Measurements from ENCODE around the gene BICRA. TPM values are rescaled to one million over a fixed set of nuclear protein-coding genes. Genes with fewer than 3 reads are reported as not detected.

Gene BICRA
- total RNA-seq, 1 donor from 2014 or later, result 13.5 TPM

GRCh38 chr19:47697863-47698609, 89.1 kb downstream of the BICRA start:
- DNase-seq (ENCODE audit: low spot score), result peak; percentile 38
- Mint-ChIP-seq H3K36me3 (ENCODE audit: low read depth) (peaks cover 9% of the 10 kb centered on the region), H3K27me3 (ENCODE audit: insufficient read depth) (no peaks in the 10 kb centered on the region), H3K4me3 (no peak overlapping the region), H3K9me3 (no peaks in the 10 kb centered on the region), H3K27ac (peak overlapping the region; percentile 23), H3K4me1 (ENCODE audit: low read depth) (no peaks in the 10 kb centered on the region)
- intact Hi-C loops (cut with micrococcal nuclease), result loop anchor here (1.0 to 2.0 kb wide), 3 partner anchors 87 to 262 kb away; partner anchors contain the start of gene NAPA

- H3K27ac Mint-ChIP-seq, result no peak overlapping the region
- H3K27me3 Mint-ChIP-seq (ENCODE audit: insufficient read depth), result no peaks in the 10 kb centered on the region
- H3K4me3 Mint-ChIP-seq, result no peak overlapping the region
- H3K4me1 Mint-ChIP-seq (ENCODE audit: low read depth), result no peaks in the 10 kb centered on the region
- no peak for DNase-seq (ENCODE audit: low spot score)
- H3K36me3 Mint-ChIP-seq (ENCODE audit: low read depth), result peaks cover 11% of the 10 kb centered on the region
- no peaks in the 10 kb centered on the region for H3K9me3 Mint-ChIP-seq
- intact Hi-C loops (cut with micrococcal nuclease), result loop anchor here (1.0 to 2.0 kb wide), 5 partner anchors 9 to 262 kb away; partner anchors contain the start of gene NAPA
These were observed 89.9 kb downstream of the BICRA start for GRCh38 chr19:47698631-47699359.

- Mint-ChIP-seq H3K27me3 (ENCODE audit: insufficient read depth) (no peaks in the 10 kb centered on the region), H3K9me3 (no peaks in the 10 kb centered on the region), H3K4me1 (ENCODE audit: low read depth) (no peaks in the 10 kb centered on the region), H3K4me3 (no peak overlapping the region), H3K36me3 (ENCODE audit: low read depth) (peaks cover 11% of the 10 kb centered on the region), H3K27ac (no peak overlapping the region)
- intact Hi-C loops (cut with micrococcal nuclease), result loop anchor here (1.0 to 2.0 kb wide), 3 partner anchors 8 to 89 kb away; no protein-coding TSS in a partner anchor
- DNase-seq (ENCODE audit: low spot score), result peak; percentile 24
These were observed 90.5 kb downstream of the BICRA start for GRCh38 chr19:47699360-47699917.

- no peak overlapping the region for H3K27ac Mint-ChIP-seq
- intact Hi-C loops (cut with micrococcal nuclease), result no loop called here
- DNase-seq (ENCODE audit: low spot score), result no peak
- H3K36me3 Mint-ChIP-seq (ENCODE audit: low read depth), result peaks cover 10% of the 10 kb centered on the region
- no peaks in the 10 kb centered on the region for H3K9me3 Mint-ChIP-seq
- H3K4me3 Mint-ChIP-seq, result no peak overlapping the region
- no peaks in the 10 kb centered on the region for H3K27me3 Mint-ChIP-seq (ENCODE audit: insufficient read depth)
- no peaks in the 10 kb centered on the region for H3K4me1 Mint-ChIP-seq (ENCODE audit: low read depth)
These were observed 92.2 kb downstream of the BICRA start for GRCh38 chr19:47700934-47701716.

- DNase-seq (ENCODE audit: low spot score), result no peak
- no peaks in the 10 kb centered on the region for H3K9me3 Mint-ChIP-seq
These were observed 93.0 kb downstream of the BICRA start for GRCh38 chr19:47701717-47702552.

GRCh38 chr19:47702671-47703070, 93.7 kb downstream of the BICRA start:
- DNase-seq (ENCODE audit: low spot score), result no peak
- Mint-ChIP-seq H3K27ac (no peak overlapping the region), H3K4me1 (ENCODE audit: low read depth) (no peaks in the 10 kb centered on the region), H3K9me3 (no peaks in the 10 kb centered on the region), H3K27me3 (ENCODE audit: insufficient read depth) (no peaks in the 10 kb centered on the region), H3K36me3 (ENCODE audit: low read depth) (peaks cover 10% of the 10 kb centered on the region), H3K4me3 (no peak overlapping the region)
- intact Hi-C loops (cut with micrococcal nuclease), result no loop called here

More at GRCh38 chr19:47701717-47702552, 93.0 kb downstream of the BICRA start:
- no peaks in the 10 kb centered on the region for H3K4me1 Mint-ChIP-seq (ENCODE audit: low read depth)
- intact Hi-C loops (cut with micrococcal nuclease), result no loop called here
- H3K27me3 Mint-ChIP-seq (ENCODE audit: insufficient read depth), result no peaks in the 10 kb centered on the region
- no peak overlapping the region for H3K4me3 Mint-ChIP-seq
- peaks cover 10% of the 10 kb centered on the region for H3K36me3 Mint-ChIP-seq (ENCODE audit: low read depth)
- H3K27ac Mint-ChIP-seq, result no peak overlapping the region

- DNase-seq (ENCODE audit: low spot score), result no peak
- Mint-ChIP-seq H3K9me3 (no peaks in the 10 kb centered on the region), H3K27me3 (ENCODE audit: insufficient read depth) (no peaks in the 10 kb centered on the region), H3K36me3 (ENCODE audit: low read depth) (peaks cover 10% of the 10 kb centered on the region), H3K4me3 (no peak overlapping the region), H3K4me1 (ENCODE audit: low read depth) (no peaks in the 10 kb centered on the region), H3K27ac (no peak overlapping the region)
- intact Hi-C loops (cut with micrococcal nuclease), result no loop called here
These were observed 94.4 kb downstream of the BICRA start for GRCh38 chr19:47703301-47703700.

GRCh38 chr19:47704024-47704423, 95.1 kb downstream of the BICRA start:
- H3K4me3 Mint-ChIP-seq, result no peak overlapping the region
- DNase-seq (ENCODE audit: low spot score), result no peak
- H3K4me1 Mint-ChIP-seq (ENCODE audit: low read depth), result no peaks in the 10 kb centered on the region
- H3K36me3 Mint-ChIP-seq (ENCODE audit: low read depth), result peaks cover 10% of the 10 kb centered on the region
- no peaks in the 10 kb centered on the region for H3K9me3 Mint-ChIP-seq
- H3K27me3 Mint-ChIP-seq (ENCODE audit: insufficient read depth), result no peaks in the 10 kb centered on the region
- intact Hi-C loops (cut with micrococcal nuclease), result no loop called here
- no peak overlapping the region for H3K27ac Mint-ChIP-seq

- intact Hi-C loops (cut with micrococcal nuclease), result no loop called here
- H3K9me3 Mint-ChIP-seq, result no peaks in the 10 kb centered on the region
These were observed 95.7 kb downstream of the BICRA start for GRCh38 chr19:47704656-47705055.

GRCh38 chr19:47707135-47707925, 98.4 kb downstream of the BICRA start:
- Mint-ChIP-seq H3K9me3 (no peaks in the 10 kb centered on the region), H3K36me3 (ENCODE audit: low read depth) (peaks cover 6% of the 10 kb centered on the region), H3K27ac (no peak overlapping the region), H3K4me1 (ENCODE audit: low read depth) (no peaks in the 10 kb centered on the region), H3K27me3 (ENCODE audit: insufficient read depth) (peaks cover 2% of the 10 kb centered on the region), H3K4me3 (no peak overlapping the region)
- peak; percentile 57 for DNase-seq (ENCODE audit: low spot score)
- intact Hi-C loops (cut with micrococcal nuclease), result loop anchor here (1.0 to 2.0 kb wide), 3 partner anchors 8 to 411 kb away; no protein-coding TSS in a partner anchor

More at GRCh38 chr19:47704656-47705055, 95.7 kb downstream of the BICRA start:
- Mint-ChIP-seq H3K4me3 (no peak overlapping the region), H3K4me1 (ENCODE audit: low read depth) (no peaks in the 10 kb centered on the region), H3K36me3 (ENCODE audit: low read depth) (peaks cover 10% of the 10 kb centered on the region), H3K27me3 (ENCODE audit: insufficient read depth) (no peaks in the 10 kb centered on the region), H3K27ac (no peak overlapping the region)
- DNase-seq (ENCODE audit: low spot score), result no peak

GRCh38 chr19:47711652-47712242, 102.8 kb downstream of the BICRA start:
- DNase-seq (ENCODE audit: low spot score), result no peak
- H3K4me1 Mint-ChIP-seq (ENCODE audit: low read depth), result no peaks in the 10 kb centered on the region
- no peak overlapping the region for H3K4me3 Mint-ChIP-seq
- peaks cover 21% of the 10 kb centered on the region for H3K27me3 Mint-ChIP-seq (ENCODE audit: insufficient read depth)
- peak overlapping the region; percentile 22 for H3K27ac Mint-ChIP-seq
- intact Hi-C loops (cut with micrococcal nuclease), result no loop called here
- no peaks in the 10 kb centered on the region for H3K9me3 Mint-ChIP-seq
- H3K36me3 Mint-ChIP-seq (ENCODE audit: low read depth), result no peaks in the 10 kb centered on the region

Data from activated T-helper 1 cell treated with anti-CD3 and anti-CD28 coated beads, Interleukin-12 subunit alpha, Interleukin-12 subunit beta, Interleukin-2, Interleukin-4 antibody, amounts not matched to agents 30 ng/mL and 10 ng/mL and 1 ng/mL, durations not matched to agents 14 hours and 24 hours and 36 hours (primary cell).